GM19035 (cell line): ENCODE data around the gene TNNC2.

Experiments used
- ATAC-seq: cut with Tn5 transposase; IDR thresholded peaks from one replicate; pipeline ENCODE4 v1.9.1; 2021; ENCODE audit not compliant: unreplicated experiment

TNNC2 gene

DNA sequence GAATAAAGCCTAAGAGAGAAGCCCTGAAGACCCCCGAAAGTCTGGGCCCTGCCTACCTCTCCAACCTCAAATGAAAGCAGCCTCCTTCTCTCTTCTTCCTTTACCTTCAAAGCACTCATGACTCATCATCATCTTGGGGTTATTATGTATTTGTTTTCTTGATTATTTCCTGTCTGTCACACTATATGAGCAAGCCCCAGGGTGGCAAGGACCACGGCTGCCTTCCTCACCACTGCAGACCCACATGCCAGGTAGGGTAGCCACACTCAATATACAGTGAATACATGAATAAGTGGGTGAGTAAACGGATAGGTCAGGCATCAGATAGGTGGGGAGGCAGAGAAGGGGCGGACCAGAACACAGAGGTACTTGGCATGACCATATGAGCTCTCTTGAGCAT lies 44.2 kb downstream of the TNNC2 start:
- ATAC-seq, result no peak

DNA sequence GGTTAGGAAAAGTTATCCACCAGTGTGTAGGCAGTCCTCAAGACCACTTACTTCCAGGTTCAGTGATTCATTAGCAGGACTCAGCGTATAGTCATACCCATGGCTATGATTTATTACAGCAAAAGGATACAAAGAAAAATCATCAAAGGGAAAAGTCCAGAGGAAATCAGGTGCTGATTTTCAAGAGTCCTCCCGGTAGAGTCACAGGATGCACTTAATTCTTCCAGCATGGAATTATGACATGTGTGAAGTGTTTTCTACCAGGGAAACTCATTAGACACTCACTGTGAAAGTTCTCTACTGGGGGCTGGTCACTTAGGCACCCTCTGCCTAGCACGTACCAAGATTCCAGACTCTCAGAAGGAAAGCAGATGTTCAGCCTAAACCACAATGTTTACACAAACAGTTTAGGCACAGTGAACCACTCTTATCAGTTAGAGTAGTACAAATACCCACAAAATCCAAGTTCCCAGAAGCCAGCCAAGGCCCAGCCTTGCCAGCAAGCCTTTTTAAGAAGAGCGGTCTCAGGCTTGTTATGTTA lies 45.7 kb downstream of the TNNC2 start:
- ATAC-seq, result no peak

DNA sequence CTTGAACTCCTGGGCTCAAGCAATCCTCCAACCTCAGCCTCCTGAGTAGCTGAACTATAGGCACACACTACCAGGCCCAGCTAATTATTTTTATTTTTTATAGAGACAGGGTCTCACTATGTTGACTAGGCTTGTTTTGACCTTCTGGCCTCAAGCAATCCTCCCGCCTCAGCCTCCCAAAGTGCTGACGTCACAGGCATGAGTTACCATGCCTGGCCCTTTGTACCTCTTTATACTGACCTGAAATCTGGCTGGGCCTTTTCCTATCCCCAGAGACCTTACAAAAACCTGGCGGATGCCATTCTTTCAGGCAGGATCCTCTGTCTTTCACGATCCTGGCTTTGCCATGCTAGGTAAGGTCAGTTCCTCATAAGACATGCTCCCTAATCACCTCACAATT lies 47.0 kb downstream of the TNNC2 start:
- ATAC-seq, result no peak

DNA sequence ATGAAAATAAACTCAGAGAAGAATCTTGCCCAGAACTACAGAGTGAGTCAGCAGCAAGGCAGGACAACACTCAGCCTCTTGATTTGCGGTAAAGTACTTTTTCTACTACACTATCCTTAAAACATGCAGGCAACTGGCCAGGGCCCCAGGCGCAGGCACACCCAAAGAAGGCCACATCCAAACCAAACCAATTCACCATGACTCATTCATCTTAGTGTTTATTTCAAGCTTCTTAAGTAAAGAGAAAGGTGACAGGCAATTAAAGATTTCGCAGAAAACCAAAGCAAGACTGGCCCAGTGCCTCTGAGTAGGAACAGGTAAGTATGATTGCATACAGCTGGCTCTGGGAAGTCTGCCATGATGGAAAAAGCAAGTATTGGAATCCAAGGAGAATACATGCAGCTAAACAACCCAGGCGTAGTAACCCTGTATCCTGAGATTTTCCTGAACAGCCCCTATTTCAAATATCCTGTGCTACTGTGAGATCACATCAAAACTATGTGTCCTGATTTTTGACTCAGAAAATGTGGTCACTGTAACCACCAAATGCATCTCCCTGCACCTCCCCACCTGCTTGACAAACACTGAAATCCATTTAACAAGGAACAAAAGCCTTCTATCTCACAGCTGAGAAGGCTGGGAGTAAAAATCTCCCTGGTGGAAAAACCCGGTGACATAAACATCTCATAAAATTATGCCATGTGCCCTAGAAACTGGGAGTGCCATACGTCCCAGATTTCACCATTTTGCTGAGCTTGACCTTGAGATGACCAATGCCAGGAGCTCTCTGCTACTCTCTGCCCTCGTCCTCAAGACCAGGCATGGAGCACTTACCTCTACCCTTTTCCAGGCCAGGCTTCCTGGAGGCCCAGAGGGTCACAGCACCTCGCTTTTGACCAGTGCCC lies 47.8 kb downstream of the TNNC2 start:
- ATAC-seq, result no peak

DNA sequence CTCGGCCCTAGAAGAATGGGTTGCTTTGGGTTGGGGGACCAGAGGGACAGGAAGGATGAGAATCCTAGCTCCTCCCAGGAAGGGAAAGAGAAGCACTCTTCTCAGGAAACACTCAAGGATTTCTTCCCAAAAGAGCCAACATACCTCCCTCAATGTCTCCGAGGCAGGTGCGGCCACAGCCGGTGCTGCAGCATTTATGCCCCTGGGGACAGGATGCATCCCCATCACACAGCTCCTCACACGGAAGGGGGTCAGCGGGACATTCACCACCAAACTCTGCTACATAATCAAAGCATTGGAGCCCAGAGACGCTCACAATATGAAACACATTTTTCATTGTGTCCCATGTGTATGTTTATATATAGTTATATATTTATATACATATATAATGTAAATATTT lies 50.2 kb downstream of the TNNC2 start:
- no peak for ATAC-seq

DNA sequence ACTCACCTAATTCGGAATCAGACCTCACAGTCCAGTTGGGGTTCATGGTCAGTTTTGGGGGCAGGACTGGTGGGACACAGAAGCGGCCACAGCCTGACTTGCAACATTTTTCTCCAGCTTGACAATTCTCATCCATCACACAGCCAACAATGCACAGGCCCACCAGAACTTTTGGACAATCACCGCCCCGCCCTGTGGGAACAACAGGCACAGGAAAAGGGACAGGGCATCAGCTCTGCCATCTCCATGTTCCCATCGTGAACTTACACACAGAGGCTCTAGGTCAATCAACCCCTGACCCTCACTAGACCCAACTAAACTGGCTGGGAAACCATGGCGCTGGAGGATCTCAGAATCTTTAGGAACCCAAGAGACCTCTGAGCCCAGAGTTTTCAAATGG lies 51.7 kb downstream of the TNNC2 start:
- no peak for ATAC-seq

DNA sequence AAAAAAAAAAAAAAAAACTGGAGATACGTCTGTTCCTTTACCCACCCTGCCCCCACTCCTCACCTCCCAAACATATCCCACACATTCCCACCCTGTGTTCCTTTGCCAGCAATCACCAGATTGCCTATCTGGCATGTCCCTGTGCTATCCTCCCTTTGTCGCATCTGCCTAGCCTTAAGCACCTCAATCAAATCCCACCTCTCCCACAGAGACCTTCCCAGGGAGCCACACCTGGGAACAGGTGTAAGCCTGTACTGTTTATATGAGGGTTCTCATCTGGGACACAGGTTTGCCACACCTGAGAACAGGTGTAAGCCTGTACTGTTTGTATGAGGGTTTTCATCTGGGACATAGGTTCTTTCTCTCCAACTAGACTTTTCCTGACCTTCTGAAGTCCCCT lies 52.2 kb downstream of the TNNC2 start:
- no peak for ATAC-seq
